AG09319 (cell line): ENCODE results near the gene TET2.

ENCODE experiments used
- DNase-seq: peaks from one replicate; pipeline ENCODE4 v3.0.0-alpha.2; 2010; ENCODE audit warnings: low read depth; ENCODE audit errors: extremely low read depth
- TF ChIP-seq, protein P1 (sequence below): IDR thresholded peaks from 2 replicates; pipeline ENCODE4 v1.5.1; 2011; ENCODE audit warnings: low read depth, mild to moderate bottlenecking, inconsistent platforms, low read length, moderate library complexity

TET2 gene

DNA sequence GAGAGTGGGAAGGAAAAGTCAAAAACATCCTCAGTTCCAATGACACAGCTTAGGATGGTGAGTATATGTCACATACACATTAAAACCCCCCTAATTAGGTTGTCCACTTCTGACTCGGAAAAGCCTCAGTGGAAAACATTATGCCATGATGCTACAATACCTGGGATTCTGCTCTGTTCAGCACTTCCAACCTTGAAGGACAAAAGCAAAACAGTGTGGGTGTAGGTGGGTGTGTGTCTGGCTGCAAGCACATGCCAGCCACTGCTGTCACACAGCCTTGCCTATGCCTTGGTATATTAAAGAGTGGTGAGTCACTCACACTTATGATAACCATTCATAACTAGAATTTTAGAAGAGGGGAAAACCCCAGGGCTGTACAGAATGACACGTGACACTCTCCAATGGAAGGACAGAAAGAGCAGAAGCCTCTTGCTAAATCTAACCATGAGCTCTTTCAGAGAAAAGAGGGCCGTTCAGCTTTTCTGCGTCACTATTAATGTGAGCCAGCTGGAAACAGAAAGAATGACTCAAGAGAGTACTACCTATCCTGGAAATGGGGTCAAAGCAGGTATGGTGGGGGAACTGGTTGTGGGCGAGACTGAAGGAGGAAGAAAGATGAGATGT lies 159.6 kb downstream of the TET2 start:
- TF ChIP-seq, protein P1, sequence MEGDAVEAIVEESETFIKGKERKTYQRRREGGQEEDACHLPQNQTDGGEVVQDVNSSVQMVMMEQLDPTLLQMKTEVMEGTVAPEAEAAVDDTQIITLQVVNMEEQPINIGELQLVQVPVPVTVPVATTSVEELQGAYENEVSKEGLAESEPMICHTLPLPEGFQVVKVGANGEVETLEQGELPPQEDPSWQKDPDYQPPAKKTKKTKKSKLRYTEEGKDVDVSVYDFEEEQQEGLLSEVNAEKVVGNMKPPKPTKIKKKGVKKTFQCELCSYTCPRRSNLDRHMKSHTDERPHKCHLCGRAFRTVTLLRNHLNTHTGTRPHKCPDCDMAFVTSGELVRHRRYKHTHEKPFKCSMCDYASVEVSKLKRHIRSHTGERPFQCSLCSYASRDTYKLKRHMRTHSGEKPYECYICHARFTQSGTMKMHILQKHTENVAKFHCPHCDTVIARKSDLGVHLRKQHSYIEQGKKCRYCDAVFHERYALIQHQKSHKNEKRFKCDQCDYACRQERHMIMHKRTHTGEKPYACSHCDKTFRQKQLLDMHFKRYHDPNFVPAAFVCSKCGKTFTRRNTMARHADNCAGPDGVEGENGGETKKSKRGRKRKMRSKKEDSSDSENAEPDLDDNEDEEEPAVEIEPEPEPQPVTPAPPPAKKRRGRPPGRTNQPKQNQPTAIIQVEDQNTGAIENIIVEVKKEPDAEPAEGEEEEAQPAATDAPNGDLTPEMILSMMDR = no peak
- no peak for DNase-seq

DNA sequence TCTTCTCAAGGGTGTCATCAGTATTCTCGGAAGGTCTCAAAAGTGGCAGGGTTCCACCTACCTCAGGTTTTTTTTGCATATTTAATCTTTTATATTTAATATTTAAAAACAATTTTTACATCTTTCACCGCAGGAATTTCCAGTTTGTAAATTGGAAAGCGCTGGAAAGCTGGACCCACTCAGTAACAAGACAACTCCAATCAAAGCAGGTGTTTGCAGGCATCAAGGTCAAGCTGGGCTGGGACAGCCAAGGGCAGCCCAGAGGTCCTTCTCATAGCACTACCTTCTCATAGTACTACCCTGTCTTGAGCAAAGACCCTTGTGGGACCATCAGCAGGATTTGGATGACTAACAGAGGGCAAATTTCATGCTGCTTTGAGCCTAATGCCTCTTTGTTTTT lies 160.1 kb downstream of the TET2 start:
- TF ChIP-seq, protein P1 = no peak
- no peak for DNase-seq

DNA sequence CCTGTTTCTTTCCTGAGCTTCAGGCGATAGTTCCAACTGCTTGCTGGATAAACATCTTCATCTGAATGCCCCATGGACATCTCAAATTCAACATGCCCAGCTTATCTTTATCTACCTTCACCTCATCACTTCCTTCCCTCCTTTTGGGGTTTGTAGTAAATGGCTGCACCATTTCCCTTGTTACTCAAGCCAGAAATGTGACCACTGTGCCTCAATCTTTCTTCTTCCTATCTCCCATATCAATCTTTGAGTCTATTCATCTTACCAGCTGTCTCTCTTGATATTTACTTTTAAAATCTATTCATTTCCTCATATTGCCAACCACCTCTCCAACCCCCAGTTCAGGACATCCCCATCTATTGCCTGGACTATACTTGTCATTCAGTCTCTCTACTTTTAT lies 171.8 kb downstream of the TET2 start:
- no peak for DNase-seq
- TF ChIP-seq, protein P1 = no peak

DNA sequence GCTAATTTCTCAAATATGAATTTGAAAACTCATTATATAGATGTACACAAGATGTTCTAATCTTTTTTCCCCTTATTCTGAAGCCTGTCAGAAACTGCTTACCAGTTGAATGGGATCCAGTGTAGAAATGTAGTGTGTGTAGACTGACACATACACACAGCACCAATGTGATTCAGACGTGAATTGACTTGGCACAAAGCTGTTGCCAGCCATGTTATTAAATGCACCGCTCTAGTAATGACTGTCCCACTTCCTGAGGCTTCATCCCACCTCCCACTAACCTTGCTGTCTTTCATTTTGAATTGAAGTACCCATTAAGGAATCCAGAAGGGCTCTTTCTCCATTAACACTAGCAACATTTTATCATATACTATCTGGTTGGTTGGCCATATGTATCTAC lies 180.5 kb downstream of the TET2 start:
- no peak for DNase-seq
- TF ChIP-seq, protein P1 = no peak

DNA sequence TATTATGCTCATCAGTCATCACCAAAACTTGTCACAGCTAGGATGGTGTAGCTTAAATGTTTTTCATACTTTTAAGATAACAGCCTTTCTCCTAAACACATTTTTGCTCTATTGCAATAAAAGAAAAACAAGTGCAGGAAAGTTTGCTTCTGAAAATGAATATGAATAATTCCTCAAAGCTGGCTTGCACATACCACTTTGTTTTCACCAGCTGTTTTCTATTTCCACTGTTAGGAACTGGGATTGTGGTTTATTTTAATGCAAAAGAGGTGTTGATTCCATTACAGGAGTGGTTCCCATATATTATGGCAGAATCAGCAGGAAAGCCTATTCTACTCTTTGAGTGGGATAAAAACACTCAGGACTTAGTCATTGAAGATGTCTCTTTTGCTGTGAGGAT lies 181.3 kb downstream of the TET2 start:
- DNase-seq = no peak
- TF ChIP-seq, protein P1 = no peak

DNA sequence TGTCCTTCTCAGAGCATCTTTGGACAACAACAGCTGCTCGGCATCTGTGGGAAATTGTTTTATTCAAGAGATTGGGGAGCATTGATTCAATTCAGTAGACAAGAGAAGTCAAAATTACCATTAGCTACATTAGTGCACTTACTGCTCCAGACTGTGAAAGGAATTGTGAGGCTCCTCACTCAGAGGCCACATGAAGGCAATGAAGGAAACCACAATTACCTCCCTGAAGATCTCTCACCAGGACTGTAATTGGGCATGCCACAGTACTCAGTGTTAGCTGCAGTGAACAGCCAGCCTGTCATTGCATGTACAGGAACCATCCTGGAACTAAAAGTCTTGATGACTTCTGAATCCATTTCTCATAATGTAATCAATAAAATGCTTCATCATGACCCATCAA lies 182.4 kb downstream of the TET2 start:
- DNase-seq = no peak
- TF ChIP-seq, protein P1 = no peak
